BE2C (cell line): ENCODE measurements around the gene TBCCD1.

Experiments used
- DNase-seq: peaks from one replicate; pipeline ENCODE4 v3.0.0-alpha.2; 2020
- H3K27me3 ChIP-seq: fragments of 250-450 bp; sonication (Bioruptor Pico); 2 replicates; pipeline ENCODE4 v1.5.1; 2020; ENCODE audit warnings: mild to moderate bottlenecking
- H3K36me3 ChIP-seq: fragments of 250-450 bp; sonication (Bioruptor Pico); 2 replicates; pipeline ENCODE4 v1.5.1; 2020; ENCODE audit warnings: mild to moderate bottlenecking
- H3K4me1 ChIP-seq: fragments of 250-450 bp; sonication (Bioruptor Pico); 2 replicates; pipeline ENCODE4 v1.5.1; 2020
- H3K4me3 ChIP-seq: 2 replicates; pipeline ENCODE4 v1.5.1; 2011; ENCODE audit warnings: low read depth, low read length
- H3K9me3 ChIP-seq: fragments of 250-450 bp; sonication (Bioruptor Pico); 2 replicates; pipeline ENCODE4 v1.5.1; 2020
- TF ChIP-seq, protein P1 (sequence below): IDR thresholded peaks from 2 replicates; pipeline ENCODE4 v1.5.1; 2012; ENCODE audit warnings: mild to moderate bottlenecking, low read depth, low read length

The TBCCD1 gene

GRCh38 chr3:186612721-186613636, 45.8 kb upstream of the TBCCD1 start, which contains the start of gene AHSG:
Gene AHSG (plus strand): TSS chr3:186613060. CDS start chr3:186613142, 82 bp downstream.
- Histone ChIP-seq H3K9me3 (no peaks in the 10 kb centered on the region), H3K36me3 (no peaks in the 10 kb centered on the region), H3K4me3 (no peak within 1 kb of the TSS), H3K4me1 (no peaks in the 10 kb centered on the region), H3K27me3 (peaks cover 3% of the 10 kb centered on the region; the same call in 1 of the 2 replicates)
- TF ChIP-seq, protein P1, sequence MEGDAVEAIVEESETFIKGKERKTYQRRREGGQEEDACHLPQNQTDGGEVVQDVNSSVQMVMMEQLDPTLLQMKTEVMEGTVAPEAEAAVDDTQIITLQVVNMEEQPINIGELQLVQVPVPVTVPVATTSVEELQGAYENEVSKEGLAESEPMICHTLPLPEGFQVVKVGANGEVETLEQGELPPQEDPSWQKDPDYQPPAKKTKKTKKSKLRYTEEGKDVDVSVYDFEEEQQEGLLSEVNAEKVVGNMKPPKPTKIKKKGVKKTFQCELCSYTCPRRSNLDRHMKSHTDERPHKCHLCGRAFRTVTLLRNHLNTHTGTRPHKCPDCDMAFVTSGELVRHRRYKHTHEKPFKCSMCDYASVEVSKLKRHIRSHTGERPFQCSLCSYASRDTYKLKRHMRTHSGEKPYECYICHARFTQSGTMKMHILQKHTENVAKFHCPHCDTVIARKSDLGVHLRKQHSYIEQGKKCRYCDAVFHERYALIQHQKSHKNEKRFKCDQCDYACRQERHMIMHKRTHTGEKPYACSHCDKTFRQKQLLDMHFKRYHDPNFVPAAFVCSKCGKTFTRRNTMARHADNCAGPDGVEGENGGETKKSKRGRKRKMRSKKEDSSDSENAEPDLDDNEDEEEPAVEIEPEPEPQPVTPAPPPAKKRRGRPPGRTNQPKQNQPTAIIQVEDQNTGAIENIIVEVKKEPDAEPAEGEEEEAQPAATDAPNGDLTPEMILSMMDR: no peak
- DNase-seq: no peak

- DNase-seq: no peak
- H3K4me1 ChIP-seq: no peaks in the 10 kb centered on the region
- no peaks in the 10 kb centered on the region for H3K27me3 ChIP-seq
- no peaks in the 10 kb centered on the region for H3K9me3 ChIP-seq
- no peaks in the 10 kb centered on the region for H3K36me3 ChIP-seq
- H3K4me3 ChIP-seq: no peak overlapping the region
- TF ChIP-seq, protein P1: no peak
Observed at GRCh38 chr3:186612065-186612464, 44.9 kb upstream of the TBCCD1 start.

GRCh38 chr3:186609247-186609868, 42.2 kb upstream of the TBCCD1 start:
- TF ChIP-seq, protein P1: peak; percentile 57
- Histone ChIP-seq H3K9me3 (no peaks in the 10 kb centered on the region), H3K36me3 (no peaks in the 10 kb centered on the region), H3K27me3 (no peaks in the 10 kb centered on the region), H3K4me1 (no peaks in the 10 kb centered on the region), H3K4me3 (no peak overlapping the region)
- DNase-seq: peak; percentile 46

DNA sequence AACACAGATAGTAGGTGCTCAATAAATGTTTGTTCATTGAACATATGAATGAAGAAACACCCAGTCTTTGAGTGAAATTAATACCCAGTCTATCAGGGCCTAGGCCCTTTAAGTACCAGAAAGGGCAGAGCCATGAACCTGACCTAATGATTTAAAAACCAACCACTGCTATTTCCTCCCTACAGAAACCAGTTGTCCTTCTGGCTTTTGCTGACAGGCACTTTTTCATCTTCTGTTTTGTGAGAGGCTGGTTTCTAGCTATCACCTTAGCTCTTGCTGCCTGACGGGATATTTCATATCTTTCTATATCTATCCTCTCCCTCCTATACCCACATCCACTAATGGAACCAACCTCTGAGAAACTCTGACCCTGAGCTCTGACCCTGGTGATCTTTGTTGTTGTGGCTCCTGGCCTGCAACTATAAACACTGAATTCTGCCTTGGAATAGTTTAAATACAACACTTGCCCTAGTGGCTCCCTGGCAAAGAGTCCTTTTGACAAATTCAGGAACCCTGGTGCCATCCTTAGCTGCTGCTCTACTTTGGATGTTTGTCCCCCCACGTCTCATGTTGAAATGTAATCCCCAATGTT, 41.6 kb upstream of the TBCCD1 start:
- Histone ChIP-seq H3K4me3 (no peak overlapping the region), H3K9me3 (no peaks in the 10 kb centered on the region), H3K4me1 (no peaks in the 10 kb centered on the region), H3K36me3 (no peaks in the 10 kb centered on the region), H3K27me3 (no peaks in the 10 kb centered on the region)
- TF ChIP-seq, protein P1: no peak
- DNase-seq: no peak

- Histone ChIP-seq H3K4me1 (no peaks in the 10 kb centered on the region), H3K4me3 (no peak overlapping the region), H3K27me3 (no peaks in the 10 kb centered on the region), H3K9me3 (no peaks in the 10 kb centered on the region), H3K36me3 (no peaks in the 10 kb centered on the region)
- DNase-seq: no peak
- TF ChIP-seq, protein P1: no peak
Observed at GRCh38 chr3:186605561-186606545, 38.7 kb upstream of the TBCCD1 start.
